GM23338 (cell line): Measurements from ENCODE around the gene ERF. TPM values are rescaled to one million over a fixed set of nuclear protein-coding genes. Genes with fewer than 3 reads are reported as not detected.

Source experiments
- ATAC-seq: fragments of 200-7000 bp; cut with Tn5 transposase; 3 replicates; pipeline ENCODE4 v1.9.1; 2020
- DNase-seq: peaks from one replicate; pipeline ENCODE4 v3.0.0-alpha.2; 2015; ENCODE audit warnings: low spot score
- H2AFZ ChIP-seq: fragments of 200-600 bp; sonication (generic); 2 replicates; pipeline ENCODE4 v1.8.0; 2016; ENCODE audit warnings: antibody characterized with exemption, mild to moderate bottlenecking, moderate library complexity
- H3F3A ChIP-seq: fragments of 200-600 bp; sonication (generic); replicated peaks from 2 replicates; pipeline ENCODE4 v1.8.0; 2017; ENCODE audit warnings: antibody characterized with exemption, mixed run types, low read depth
- H3K27ac ChIP-seq: fragments of 200-600 bp; sonication (generic); 2 replicates; pipeline ENCODE4 v1.6.1; 2016; ENCODE audit warnings: low read depth
- H3K27me3 ChIP-seq: fragments of 200-600 bp; sonication (generic); 2 replicates; pipeline ENCODE4 v1.8.0; 2016; ENCODE audit warnings: mild to moderate bottlenecking, mixed run types, moderate library complexity; ENCODE audit not compliant: insufficient read depth
- H3K36me3 ChIP-seq: fragments of 200-600 bp; sonication (generic); 2 replicates; pipeline ENCODE4 v1.8.0; 2016; ENCODE audit warnings: mild to moderate bottlenecking; ENCODE audit not compliant: insufficient read depth
- H3K4me1 ChIP-seq: fragments of 200-600 bp; sonication (generic); 2 replicates; pipeline ENCODE4 v1.8.0; 2016; ENCODE audit warnings: mild to moderate bottlenecking, moderate library complexity; ENCODE audit not compliant: insufficient read depth
- H3K4me2 ChIP-seq: fragments of 200-600 bp; sonication (generic); 2 replicates; pipeline ENCODE4 v1.7.1; 2017; ENCODE audit warnings: mixed run types
- H3K4me3 ChIP-seq: fragments of 200-600 bp; sonication (generic); 2 replicates; pipeline ENCODE4 v1.6.1; 2016; ENCODE audit warnings: mixed run types
- H3K79me2 ChIP-seq: fragments of 200-600 bp; sonication (generic); replicated peaks from 2 replicates; pipeline ENCODE4 v1.8.0; 2017; ENCODE audit warnings: mild to moderate bottlenecking; ENCODE audit not compliant: insufficient read depth
- H3K9me2 ChIP-seq: fragments of 200-600 bp; sonication (generic); 2 replicates; pipeline ENCODE4 v1.8.0; 2017; ENCODE audit not compliant: insufficient read depth
- H4K20me1 ChIP-seq: fragments of 200-600 bp; sonication (generic); replicated peaks from 2 replicates; pipeline ENCODE4 v1.8.0; 2017; ENCODE audit warnings: mild to moderate bottlenecking; ENCODE audit not compliant: insufficient read depth
- H3K27ac Mint-ChIP-seq: 2 replicates; pipeline ENCODE4 v1.8.0; 2020; ENCODE audit warnings: inconsistent platforms, mild to moderate bottlenecking, moderate library complexity, mixed read lengths
- H3K27me3 Mint-ChIP-seq: 3 replicates; pipeline ENCODE4 v1.8.0; 2022; ENCODE audit warnings: low read depth, mild to moderate bottlenecking, moderate library complexity, mixed read lengths, inconsistent platforms; ENCODE audit not compliant: insufficient read depth, poor library complexity
- H3K36me3 Mint-ChIP-seq: 3 replicates; pipeline ENCODE4 v1.8.0; 2021; ENCODE audit warnings: low read depth, mild to moderate bottlenecking, inconsistent platforms, moderate library complexity, mixed read lengths
- H3K4me1 Mint-ChIP-seq: 3 replicates; pipeline ENCODE4 v1.8.0; 2020; ENCODE audit warnings: mild to moderate bottlenecking, inconsistent platforms, mixed read lengths
- H3K4me3 Mint-ChIP-seq: 3 replicates; pipeline ENCODE4 v1.8.0; 2021; ENCODE audit warnings: moderate library complexity, mild to moderate bottlenecking, inconsistent platforms, mixed read lengths
- H3K9me3 Mint-ChIP-seq: 3 replicates; pipeline ENCODE4 v1.8.0; 2020; ENCODE audit warnings: moderate library complexity, mild to moderate bottlenecking, inconsistent platforms, mixed read lengths
- CREB1 ChIP-seq: fragments of 250-450 bp; sonication (Bioruptor Pico); IDR thresholded peaks from 2 replicates; pipeline ENCODE4 v1.5.0; 2020; ENCODE audit warnings: low read depth, mild to moderate bottlenecking, moderate library complexity
- CTCF ChIP-seq, 2 experiments: fragments of 200-600 bp in 1 of 2; sonication (generic) in 1 of 2; conservative IDR thresholded peaks; 2 replicates each; pipeline versions ENCODE4 v1.5.1 to v1.6.1; 2016 to 2017; ENCODE audit warnings: antibody characterized with exemption in 2 of 2, low read depth in 2 of 2, mild to moderate bottlenecking in 2 of 2, moderate library complexity in 1 of 2
- ETS1 ChIP-seq: IDR thresholded peaks from 2 replicates; pipeline ENCODE4 v1.6.1; 2016; ENCODE audit warnings: antibody characterized with exemption
- EZH2 ChIP-seq: fragments of 200-600 bp; sonication (generic); IDR thresholded peaks from one replicate; pipeline ENCODE4 v1.8.0; 2017; ENCODE audit warnings: antibody characterized with exemption, mild to moderate bottlenecking, low read depth; ENCODE audit not compliant: unreplicated experiment
- EZH2phosphoT487 ChIP-seq: fragments of 200-600 bp; sonication (generic); IDR thresholded peaks from one replicate; pipeline ENCODE4 v1.8.1; 2018; ENCODE audit warnings: antibody characterized with exemption; ENCODE audit not compliant: unreplicated experiment
- JUNB ChIP-seq: IDR thresholded peaks from one replicate; pipeline ENCODE4 v1.6.1; 2016; ENCODE audit warnings: antibody characterized with exemption; ENCODE audit not compliant: unreplicated experiment
- NANOG ChIP-seq: IDR thresholded peaks from 2 replicates; pipeline ENCODE4 v1.6.1; 2016; ENCODE audit warnings: antibody characterized with exemption, borderline replicate concordance
- POLR2AphosphoS5 ChIP-seq: IDR thresholded peaks from 2 replicates; pipeline ENCODE4 v1.6.1; 2016; ENCODE audit warnings: antibody characterized with exemption, low read depth
- REST ChIP-seq: IDR thresholded peaks from one replicate; pipeline ENCODE4 v1.6.1; 2018; ENCODE audit warnings: antibody characterized with exemption; ENCODE audit not compliant: unreplicated experiment
- STAT1 ChIP-seq: IDR thresholded peaks from one replicate; pipeline ENCODE4 v1.6.1; 2016; ENCODE audit warnings: antibody characterized with exemption; ENCODE audit not compliant: unreplicated experiment
- ZNF114 ChIP-seq: fragments of 250-450 bp; sonication (Bioruptor Pico); IDR thresholded peaks from 2 replicates; pipeline ENCODE4 v1.5.0; 2020; ENCODE audit warnings: mild to moderate bottlenecking, moderate library complexity
- ZNF331 ChIP-seq: fragments of 250-450 bp; sonication (Bioruptor Pico); IDR thresholded peaks from 2 replicates; pipeline ENCODE4 v1.5.0; 2020; ENCODE audit warnings: low read depth, mild to moderate bottlenecking, moderate library complexity
- ZNF462 ChIP-seq: fragments of 250-450 bp; sonication (Bioruptor Pico); IDR thresholded peaks from 2 replicates; pipeline ENCODE4 v1.5.0; 2020; ENCODE audit warnings: mild to moderate bottlenecking, moderate library complexity
- polyA plus RNA-seq: library from polyadenylated mRNA; unstranded; fragments of >200 nt; fragmentation: Nextera tagmentation; extraction: Ambion mirVana; gene quantifications from 2 replicates; pipeline ENCODE4 v1.2.1, GENCODE V29; 2016
- total RNA-seq: library from RNA; depleted of rRNA; stranded (reverse); fragments of >200 nt; shearing (Covaris generic); gene quantifications from 2 replicates; pipeline ENCODE4 v1.2.3, GENCODE V29; 2014

Gene ERF
- total and polyA plus RNA-seq, 2 experiments from 2014 or later: 29.4 to 49.4 TPM

GRCh38 chr19:42278452-42279154, 23.7 kb upstream of the ERF start:
- DNase-seq (no peak), ATAC-seq (no peak)
- peaks cover 3% of the 10 kb centered on the region; the same call in 1 of the 2 replicates for H3K79me2 ChIP-seq
- Mint-ChIP-seq H3K9me3 (no peaks in the 10 kb centered on the region; the same call in 2 of the 3 replicates), H3K4me1 (peaks cover 26% of the 10 kb centered on the region), H3K36me3 (peaks cover 7% of the 10 kb centered on the region; the same call in 2 of the 3 replicates), H3K4me3 (peak overlapping the region; percentile 73; the same call in 2 of the 3 replicates), H3K27ac (no peak overlapping the region), H3K27me3 (peaks cover 18% of the 10 kb centered on the region)
- H3K27ac ChIP-seq: no peak overlapping the region
- H3K36me3 ChIP-seq: no peaks in the 10 kb centered on the region
- no peak overlapping the region for H2AFZ ChIP-seq
- no peak overlapping the region for H3K4me3 ChIP-seq
- H4K20me1 ChIP-seq: 0 out of 2 replicates have a peak, but pooled peaks cover 3% of the 10 kb centered on the region
- no peaks in the 10 kb centered on the region for H3K9me2 ChIP-seq
- H3K4me2 ChIP-seq: no peak overlapping the region
- peaks cover 27% of the 10 kb centered on the region for H3K4me1 ChIP-seq
- H3K27me3 ChIP-seq: no peaks in the 10 kb centered on the region
- no peak for TF ChIP-seq REST
- no peak for TF ChIP-seq CREB1 (CRISPR knock-in tag)
- no peak for TF ChIP-seq CTCF (conservative IDR thresholded peaks at IDR 0.05; ENCODE audit: low read depth in 2 of 2)
- no peak for TF ChIP-seq POLR2AphosphoS5
- TF ChIP-seq JUNB: no peak
- no peak for TF ChIP-seq ZNF331 (CRISPR knock-in tag)
- TF ChIP-seq EZH2phosphoT487: no peak
- TF ChIP-seq ZNF114 (CRISPR knock-in tag): no peak
- no peak for TF ChIP-seq EZH2
- no peak for TF ChIP-seq STAT1
- no peak for TF ChIP-seq ETS1
- TF ChIP-seq ZNF462 (CRISPR knock-in tag): no peak
- TF ChIP-seq NANOG: no peak
- peaks cover 17% of the 10 kb centered on the region; the same call in 1 of the 2 replicates for H3F3A ChIP-seq
